Measurements from ENCODE around the gene CECR2.

DNA sequence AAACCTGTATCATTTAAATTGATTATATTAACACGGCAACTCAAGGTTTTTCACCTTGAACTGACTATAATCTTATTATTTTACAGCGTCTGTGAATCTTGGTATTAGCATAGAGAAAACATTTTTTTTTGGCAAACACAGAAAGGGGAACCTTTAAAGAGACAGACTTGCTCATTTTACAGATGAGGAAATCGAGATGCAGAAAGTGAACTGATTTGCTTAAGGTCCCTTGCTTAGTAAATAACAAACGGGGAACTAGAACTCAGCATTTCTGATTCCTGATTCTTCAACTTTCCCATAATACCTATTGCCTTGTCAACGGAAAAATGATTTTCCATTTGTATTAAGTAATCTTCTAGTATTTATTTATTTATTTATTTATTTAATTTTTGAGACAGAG lies 33.2 kb upstream of the CECR2 start:
- TF ChIP-seq, protein P1, sequence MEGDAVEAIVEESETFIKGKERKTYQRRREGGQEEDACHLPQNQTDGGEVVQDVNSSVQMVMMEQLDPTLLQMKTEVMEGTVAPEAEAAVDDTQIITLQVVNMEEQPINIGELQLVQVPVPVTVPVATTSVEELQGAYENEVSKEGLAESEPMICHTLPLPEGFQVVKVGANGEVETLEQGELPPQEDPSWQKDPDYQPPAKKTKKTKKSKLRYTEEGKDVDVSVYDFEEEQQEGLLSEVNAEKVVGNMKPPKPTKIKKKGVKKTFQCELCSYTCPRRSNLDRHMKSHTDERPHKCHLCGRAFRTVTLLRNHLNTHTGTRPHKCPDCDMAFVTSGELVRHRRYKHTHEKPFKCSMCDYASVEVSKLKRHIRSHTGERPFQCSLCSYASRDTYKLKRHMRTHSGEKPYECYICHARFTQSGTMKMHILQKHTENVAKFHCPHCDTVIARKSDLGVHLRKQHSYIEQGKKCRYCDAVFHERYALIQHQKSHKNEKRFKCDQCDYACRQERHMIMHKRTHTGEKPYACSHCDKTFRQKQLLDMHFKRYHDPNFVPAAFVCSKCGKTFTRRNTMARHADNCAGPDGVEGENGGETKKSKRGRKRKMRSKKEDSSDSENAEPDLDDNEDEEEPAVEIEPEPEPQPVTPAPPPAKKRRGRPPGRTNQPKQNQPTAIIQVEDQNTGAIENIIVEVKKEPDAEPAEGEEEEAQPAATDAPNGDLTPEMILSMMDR (IDR thresholded peaks at IDR 0.05): no peak
- TF ChIP-seq EZH2 (IDR thresholded peaks at IDR 0.05): no peak

Data from neural progenitor cell (in vitro differentiated cells).